ENCODE measurements around the gene PCARE. TPM values are rescaled to one million over a fixed set of nuclear protein-coding genes. Genes with fewer than 3 reads are reported as not detected.

The PCARE gene
- total RNA-seq, 2 donors from 2014 or later = not detected

GRCh38 chr2:29033172-29033571 is 41.2 kb downstream of the PCARE start:
- Histone ChIP-seq H3K4me3 (no peak overlapping the region), H3K27me3 (no peaks in the 10 kb centered on the region), H3K4me1 (no peaks in the 10 kb centered on the region), H3K36me3 (no peaks in the 10 kb centered on the region), H3K9ac (ENCODE audit: low read depth in 2 of 2, low read length in 2 of 2) (no peak overlapping the region), H3K27ac (no peak overlapping the region), H3K9me3 (no peaks in the 10 kb centered on the region)
- DNase-seq = no peak
- intact Hi-C loops (cut with DNase I) = no loop called here
- no peak for TF ChIP-seq CTCF (IDR thresholded peaks at IDR 0.05)

GRCh38 chr2:29032189-29032588 is 42.1 kb downstream of the PCARE start:
- Histone ChIP-seq H3K36me3 (no peaks in the 10 kb centered on the region), H3K27ac (no peak overlapping the region), H3K4me3 (no peak overlapping the region), H3K9me3 (no peaks in the 10 kb centered on the region), H3K9ac (ENCODE audit: low read depth in 2 of 2, low read length in 2 of 2) (no peak overlapping the region), H3K4me1 (no peaks in the 10 kb centered on the region), H3K27me3 (no peaks in the 10 kb centered on the region)
- no peak for DNase-seq
- no peak for TF ChIP-seq CTCF (IDR thresholded peaks at IDR 0.05)
- intact Hi-C loops (cut with DNase I) = no loop called here

GRCh38 chr2:29031046-29031445 is 43.3 kb downstream of the PCARE start:
- Histone ChIP-seq H3K9me3 (no peaks in the 10 kb centered on the region), H3K4me3 (no peak overlapping the region), H3K27me3 (no peaks in the 10 kb centered on the region), H3K9ac (ENCODE audit: low read depth in 2 of 2, low read length in 2 of 2) (no peak overlapping the region), H3K27ac (no peak overlapping the region), H3K4me1 (no peaks in the 10 kb centered on the region), H3K36me3 (no peaks in the 10 kb centered on the region)
- no peak for TF ChIP-seq CTCF (IDR thresholded peaks at IDR 0.05)
- intact Hi-C loops (cut with DNase I) = no loop called here
- no peak for DNase-seq

GRCh38 chr2:29025711-29026110 is 48.6 kb downstream of the PCARE start:
- Histone ChIP-seq H3K4me3 (no peak overlapping the region), H3K9me3 (no peaks in the 10 kb centered on the region), H3K9ac (ENCODE audit: low read depth in 2 of 2, low read length in 2 of 2) (no peak overlapping the region), H3K27ac (no peak overlapping the region), H3K27me3 (no peaks in the 10 kb centered on the region), H3K4me1 (no peaks in the 10 kb centered on the region), H3K36me3 (no peaks in the 10 kb centered on the region)
- intact Hi-C loops (cut with DNase I) = no loop called here
- DNase-seq = no peak
- no peak for TF ChIP-seq CTCF (IDR thresholded peaks at IDR 0.05)

GRCh38 chr2:29024882-29025430 is 49.4 kb downstream of the PCARE start:
- Histone ChIP-seq H3K4me1 (no peaks in the 10 kb centered on the region), H3K27me3 (no peaks in the 10 kb centered on the region), H3K4me3 (no peak overlapping the region), H3K9ac (ENCODE audit: low read depth in 2 of 2, low read length in 2 of 2) (no peak overlapping the region), H3K9me3 (no peaks in the 10 kb centered on the region), H3K27ac (no peak overlapping the region), H3K36me3 (no peaks in the 10 kb centered on the region)
- no peak for TF ChIP-seq CTCF (IDR thresholded peaks at IDR 0.05)
- intact Hi-C loops (cut with DNase I) = no loop called here
- DNase-seq = no peak
